Measurements from ENCODE around the gene MCTP2. TPM values are rescaled to one million over a fixed set of nuclear protein-coding genes. Genes with fewer than 3 reads are reported as not detected.
A peak's percentile ranks its signal among the peaks of the same experiment; 100 is the strongest.

Gene MCTP2
- total RNA-seq, 1 donor from 2014 or later: 4.8 TPM

DNA sequence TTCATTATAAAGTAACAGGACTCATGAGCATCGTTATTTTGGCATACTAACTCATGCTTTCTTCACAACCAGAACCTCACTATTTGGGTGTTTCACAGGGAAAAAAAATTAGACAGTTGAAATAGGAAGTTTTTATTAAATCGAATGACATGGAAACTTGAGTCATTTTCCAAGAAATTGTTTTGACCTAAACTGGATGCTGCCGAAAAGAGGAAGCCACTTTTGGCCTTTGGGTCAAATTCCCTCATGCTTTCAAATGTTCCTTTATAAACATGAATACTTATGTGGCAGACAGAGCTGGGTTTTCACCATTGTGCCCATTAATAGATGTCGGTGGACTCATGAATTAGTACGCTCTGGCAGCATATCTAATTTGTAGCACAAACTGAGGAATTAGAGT, 224.9 kb downstream of the MCTP2 start:
- H3K27ac Mint-ChIP-seq: no peak overlapping the region
- TF ChIP-seq, protein P1, sequence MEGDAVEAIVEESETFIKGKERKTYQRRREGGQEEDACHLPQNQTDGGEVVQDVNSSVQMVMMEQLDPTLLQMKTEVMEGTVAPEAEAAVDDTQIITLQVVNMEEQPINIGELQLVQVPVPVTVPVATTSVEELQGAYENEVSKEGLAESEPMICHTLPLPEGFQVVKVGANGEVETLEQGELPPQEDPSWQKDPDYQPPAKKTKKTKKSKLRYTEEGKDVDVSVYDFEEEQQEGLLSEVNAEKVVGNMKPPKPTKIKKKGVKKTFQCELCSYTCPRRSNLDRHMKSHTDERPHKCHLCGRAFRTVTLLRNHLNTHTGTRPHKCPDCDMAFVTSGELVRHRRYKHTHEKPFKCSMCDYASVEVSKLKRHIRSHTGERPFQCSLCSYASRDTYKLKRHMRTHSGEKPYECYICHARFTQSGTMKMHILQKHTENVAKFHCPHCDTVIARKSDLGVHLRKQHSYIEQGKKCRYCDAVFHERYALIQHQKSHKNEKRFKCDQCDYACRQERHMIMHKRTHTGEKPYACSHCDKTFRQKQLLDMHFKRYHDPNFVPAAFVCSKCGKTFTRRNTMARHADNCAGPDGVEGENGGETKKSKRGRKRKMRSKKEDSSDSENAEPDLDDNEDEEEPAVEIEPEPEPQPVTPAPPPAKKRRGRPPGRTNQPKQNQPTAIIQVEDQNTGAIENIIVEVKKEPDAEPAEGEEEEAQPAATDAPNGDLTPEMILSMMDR (conservative IDR thresholded peaks at IDR 0.05): no peak
- no peak for DNase-seq (ENCODE audit: extremely low spot score, unreplicated experiment)
- no peaks in the 10 kb centered on the region for H3K4me1 Mint-ChIP-seq (ENCODE audit: unreplicated experiment)
- H3K27me3 Mint-ChIP-seq: no peaks in the 10 kb centered on the region
- H3K36me3 Mint-ChIP-seq: no peaks in the 10 kb centered on the region
- no peaks in the 10 kb centered on the region for H3K9me3 Mint-ChIP-seq
- H3K4me3 Mint-ChIP-seq: no peak overlapping the region

DNA sequence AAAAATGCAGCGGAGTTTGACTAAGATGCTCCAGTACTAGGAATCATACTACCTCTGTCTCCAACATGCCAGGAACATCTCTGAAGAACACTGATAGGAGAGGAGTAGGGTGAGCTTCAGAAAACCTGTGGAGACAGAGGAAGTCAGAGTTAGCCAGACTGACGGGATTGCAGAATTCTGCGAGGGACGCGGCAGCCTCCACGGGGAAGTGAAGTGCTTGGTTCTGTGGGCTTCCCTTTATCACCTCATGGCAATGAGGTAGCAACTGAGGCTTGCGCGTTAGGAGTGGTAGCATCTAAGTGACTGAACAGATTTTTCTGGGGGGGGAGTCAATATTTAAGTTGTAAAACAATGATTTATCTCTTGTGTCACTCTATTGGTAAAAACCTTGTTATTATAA, 226.3 kb downstream of the MCTP2 start:
- Mint-ChIP-seq H3K27me3 (no peaks in the 10 kb centered on the region), H3K4me1 (ENCODE audit: unreplicated experiment) (no peaks in the 10 kb centered on the region), H3K9me3 (no peaks in the 10 kb centered on the region), H3K27ac (no peak overlapping the region), H3K4me3 (no peak overlapping the region), H3K36me3 (no peaks in the 10 kb centered on the region)
- TF ChIP-seq, protein P1 (conservative IDR thresholded peaks at IDR 0.05): no peak
- no peak for DNase-seq (ENCODE audit: extremely low spot score, unreplicated experiment)

DNA sequence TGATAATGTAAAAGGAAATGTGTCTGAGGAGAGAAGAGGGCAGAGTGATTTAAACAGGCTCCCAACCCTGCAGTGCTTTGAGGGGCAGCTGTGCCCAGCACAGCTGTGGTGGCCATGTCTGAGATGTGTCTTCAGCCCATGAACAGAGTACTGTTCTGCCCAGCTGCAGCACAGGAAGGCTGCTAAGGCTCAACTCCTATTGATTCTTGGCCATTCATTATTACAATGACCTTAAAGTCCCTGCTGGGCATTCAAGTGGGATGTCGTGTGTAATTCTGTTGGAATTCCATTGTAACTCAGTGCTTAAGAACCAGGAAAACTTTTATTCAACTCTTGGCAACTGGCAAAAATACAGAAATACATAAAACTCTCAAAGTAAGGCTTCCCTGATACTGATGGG, 229.3 kb downstream of the MCTP2 start:
- H3K36me3 Mint-ChIP-seq: no peaks in the 10 kb centered on the region
- no peaks in the 10 kb centered on the region for H3K9me3 Mint-ChIP-seq
- TF ChIP-seq, protein P1 (conservative IDR thresholded peaks at IDR 0.05): no peak
- no peaks in the 10 kb centered on the region for H3K27me3 Mint-ChIP-seq
- H3K27ac Mint-ChIP-seq: no peak overlapping the region
- no peak for DNase-seq (ENCODE audit: extremely low spot score, unreplicated experiment)
- no peaks in the 10 kb centered on the region for H3K4me1 Mint-ChIP-seq (ENCODE audit: unreplicated experiment)
- H3K4me3 Mint-ChIP-seq: no peak overlapping the region

DNA sequence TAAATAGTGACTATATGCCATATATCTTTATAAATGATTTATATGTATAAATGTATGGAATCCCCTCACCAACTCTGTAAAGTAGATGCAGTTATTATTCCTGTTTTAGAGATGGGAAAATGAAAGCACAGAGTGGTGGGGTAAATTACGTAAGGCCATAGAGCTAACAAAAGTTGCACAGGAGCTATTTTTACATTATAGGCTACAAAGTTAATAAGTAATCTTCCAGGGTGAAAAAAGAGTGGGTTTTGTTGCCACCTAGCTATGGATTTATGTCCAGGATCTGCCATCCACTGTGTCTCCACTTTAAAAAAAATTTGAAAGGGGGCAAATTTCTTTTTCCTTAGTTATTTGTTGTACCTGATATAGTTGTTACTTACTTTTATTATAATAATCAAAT, 235.7 kb downstream of the MCTP2 start:
- no peaks in the 10 kb centered on the region for H3K27me3 Mint-ChIP-seq
- no peaks in the 10 kb centered on the region for H3K4me1 Mint-ChIP-seq (ENCODE audit: unreplicated experiment)
- no peak for DNase-seq (ENCODE audit: extremely low spot score, unreplicated experiment)
- peaks cover 3% of the 10 kb centered on the region for H3K36me3 Mint-ChIP-seq
- TF ChIP-seq, protein P1 (conservative IDR thresholded peaks at IDR 0.05): no peak
- H3K9me3 Mint-ChIP-seq: no peaks in the 10 kb centered on the region
- no peak overlapping the region for H3K4me3 Mint-ChIP-seq
- H3K27ac Mint-ChIP-seq: no peak overlapping the region

DNA sequence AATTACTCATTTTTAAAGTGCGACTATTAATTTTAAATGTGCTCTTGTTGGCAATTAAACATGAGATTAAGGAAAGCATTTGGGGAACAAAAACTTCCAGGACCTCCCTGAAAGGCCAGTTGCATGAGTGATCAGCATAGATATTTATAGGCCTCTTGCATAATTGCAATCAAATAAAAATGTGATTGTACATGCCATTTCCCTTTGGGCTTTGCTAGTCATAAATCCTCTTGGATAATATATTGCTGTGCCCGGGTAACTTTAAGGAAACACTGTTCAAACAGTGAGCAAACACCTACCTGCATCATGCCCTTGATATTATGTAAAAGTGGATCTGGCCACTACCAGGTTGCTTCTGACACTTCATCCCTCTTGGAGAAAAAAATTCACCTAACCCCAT, 239.1 kb downstream of the MCTP2 start:
- H3K36me3 Mint-ChIP-seq: peaks cover 3% of the 10 kb centered on the region
- H3K27ac Mint-ChIP-seq: no peak overlapping the region
- no peak for DNase-seq (ENCODE audit: extremely low spot score, unreplicated experiment)
- TF ChIP-seq, protein P1 (conservative IDR thresholded peaks at IDR 0.05): no peak
- no peaks in the 10 kb centered on the region for H3K4me1 Mint-ChIP-seq (ENCODE audit: unreplicated experiment)
- peaks cover 3% of the 10 kb centered on the region for H3K27me3 Mint-ChIP-seq
- H3K9me3 Mint-ChIP-seq: no peaks in the 10 kb centered on the region
- no peak overlapping the region for H3K4me3 Mint-ChIP-seq

DNA sequence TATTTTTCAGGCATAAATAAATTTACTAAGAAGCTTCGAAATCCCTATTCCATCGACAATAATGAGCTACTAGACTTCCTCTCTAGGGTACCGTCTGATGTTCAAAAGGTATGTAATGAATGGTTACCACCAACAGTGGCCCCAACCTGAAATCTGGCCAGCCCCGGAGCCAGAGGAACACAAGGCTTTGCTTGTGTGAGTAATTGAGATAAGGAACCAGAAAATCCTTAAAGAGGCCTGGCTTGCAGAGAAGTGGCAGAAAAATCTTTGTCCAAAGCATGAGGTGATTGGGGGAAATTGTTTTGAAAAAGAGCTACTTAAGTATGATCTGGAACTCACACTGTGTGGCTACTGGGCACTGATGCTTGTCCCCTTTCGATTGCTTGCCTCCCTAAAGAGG, 245.3 kb downstream of the MCTP2 start:
- TF ChIP-seq, protein P1 (conservative IDR thresholded peaks at IDR 0.05): no peak
- no peak overlapping the region for H3K27ac Mint-ChIP-seq
- H3K4me1 Mint-ChIP-seq (ENCODE audit: unreplicated experiment): peaks cover 36% of the 10 kb centered on the region
- no peaks in the 10 kb centered on the region for H3K9me3 Mint-ChIP-seq
- H3K27me3 Mint-ChIP-seq: peaks cover 3% of the 10 kb centered on the region
- H3K4me3 Mint-ChIP-seq: peak overlapping the region; percentile 25
- no peak for DNase-seq (ENCODE audit: extremely low spot score, unreplicated experiment)
- H3K36me3 Mint-ChIP-seq: no peaks in the 10 kb centered on the region
